ENCODE results near the gene PLIN4.

PLIN4 gene

DNA sequence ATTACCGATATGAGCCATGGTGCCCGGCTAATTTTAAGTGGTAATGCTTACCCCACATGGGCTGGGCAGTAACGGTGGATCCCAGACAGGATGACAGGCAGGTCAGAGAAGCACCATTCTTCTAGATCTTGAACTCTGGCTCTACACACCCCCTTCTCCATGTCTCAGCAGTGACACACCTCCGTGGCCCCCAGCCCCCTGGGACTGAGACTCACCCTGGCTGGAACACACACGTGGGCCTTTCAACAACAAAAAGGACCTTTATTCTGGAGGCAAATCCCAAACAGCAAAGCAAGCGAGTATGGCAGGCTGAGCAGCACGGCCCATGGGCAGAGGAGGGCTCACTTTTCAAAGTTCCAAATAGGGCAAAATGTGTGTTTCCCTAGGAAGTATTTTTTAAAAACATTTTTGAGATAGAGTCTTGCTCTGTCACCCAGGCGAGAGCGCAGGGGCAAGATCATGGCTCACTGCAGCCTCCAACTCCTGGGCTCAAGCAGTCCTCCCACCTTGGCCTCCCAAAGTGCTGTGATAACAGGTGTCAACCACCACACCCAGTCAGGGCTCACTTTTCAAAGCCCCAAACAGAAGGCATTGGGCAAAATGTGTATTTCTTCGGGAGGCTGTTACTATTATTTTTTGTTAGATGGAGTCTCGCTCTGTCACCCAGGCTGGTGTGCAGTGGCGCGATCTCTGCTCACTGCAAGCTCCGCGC lies 4.2 kb upstream of the PLIN4 start:
- no peak for DNase-seq (ENCODE audit: low read depth)
- TF ChIP-seq, protein P1, sequence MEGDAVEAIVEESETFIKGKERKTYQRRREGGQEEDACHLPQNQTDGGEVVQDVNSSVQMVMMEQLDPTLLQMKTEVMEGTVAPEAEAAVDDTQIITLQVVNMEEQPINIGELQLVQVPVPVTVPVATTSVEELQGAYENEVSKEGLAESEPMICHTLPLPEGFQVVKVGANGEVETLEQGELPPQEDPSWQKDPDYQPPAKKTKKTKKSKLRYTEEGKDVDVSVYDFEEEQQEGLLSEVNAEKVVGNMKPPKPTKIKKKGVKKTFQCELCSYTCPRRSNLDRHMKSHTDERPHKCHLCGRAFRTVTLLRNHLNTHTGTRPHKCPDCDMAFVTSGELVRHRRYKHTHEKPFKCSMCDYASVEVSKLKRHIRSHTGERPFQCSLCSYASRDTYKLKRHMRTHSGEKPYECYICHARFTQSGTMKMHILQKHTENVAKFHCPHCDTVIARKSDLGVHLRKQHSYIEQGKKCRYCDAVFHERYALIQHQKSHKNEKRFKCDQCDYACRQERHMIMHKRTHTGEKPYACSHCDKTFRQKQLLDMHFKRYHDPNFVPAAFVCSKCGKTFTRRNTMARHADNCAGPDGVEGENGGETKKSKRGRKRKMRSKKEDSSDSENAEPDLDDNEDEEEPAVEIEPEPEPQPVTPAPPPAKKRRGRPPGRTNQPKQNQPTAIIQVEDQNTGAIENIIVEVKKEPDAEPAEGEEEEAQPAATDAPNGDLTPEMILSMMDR (IDR thresholded peaks at IDR 0.05; ENCODE audit: low read depth, low read length, missing control alignments), result no peak
- H3K4me3 ChIP-seq (ENCODE audit: low read depth, low read length), result no peak overlapping the region

DNA sequence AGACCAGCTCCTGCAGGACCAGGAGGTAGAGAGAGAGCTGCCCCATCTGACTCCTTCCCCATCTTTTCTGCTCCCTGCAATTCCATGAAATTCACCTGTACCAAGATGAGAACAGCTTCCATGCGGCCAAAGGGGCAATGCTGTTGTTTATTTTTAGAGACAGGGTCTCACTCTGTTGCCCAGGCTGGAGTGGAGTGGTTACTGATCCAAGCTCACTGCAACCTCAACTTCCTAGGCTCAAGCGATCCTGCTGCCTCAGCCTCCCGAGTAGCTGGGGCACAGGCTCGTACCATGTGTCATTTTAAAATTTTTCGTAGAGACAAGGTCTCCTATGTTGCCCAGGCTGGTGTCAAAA lies 3.6 kb upstream of the PLIN4 start:
- no peak overlapping the region for H3K4me3 ChIP-seq (ENCODE audit: low read depth, low read length)
- DNase-seq (ENCODE audit: low read depth), result no peak
- TF ChIP-seq, protein P1 (IDR thresholded peaks at IDR 0.05; ENCODE audit: low read depth, low read length, missing control alignments), result no peak

DNA sequence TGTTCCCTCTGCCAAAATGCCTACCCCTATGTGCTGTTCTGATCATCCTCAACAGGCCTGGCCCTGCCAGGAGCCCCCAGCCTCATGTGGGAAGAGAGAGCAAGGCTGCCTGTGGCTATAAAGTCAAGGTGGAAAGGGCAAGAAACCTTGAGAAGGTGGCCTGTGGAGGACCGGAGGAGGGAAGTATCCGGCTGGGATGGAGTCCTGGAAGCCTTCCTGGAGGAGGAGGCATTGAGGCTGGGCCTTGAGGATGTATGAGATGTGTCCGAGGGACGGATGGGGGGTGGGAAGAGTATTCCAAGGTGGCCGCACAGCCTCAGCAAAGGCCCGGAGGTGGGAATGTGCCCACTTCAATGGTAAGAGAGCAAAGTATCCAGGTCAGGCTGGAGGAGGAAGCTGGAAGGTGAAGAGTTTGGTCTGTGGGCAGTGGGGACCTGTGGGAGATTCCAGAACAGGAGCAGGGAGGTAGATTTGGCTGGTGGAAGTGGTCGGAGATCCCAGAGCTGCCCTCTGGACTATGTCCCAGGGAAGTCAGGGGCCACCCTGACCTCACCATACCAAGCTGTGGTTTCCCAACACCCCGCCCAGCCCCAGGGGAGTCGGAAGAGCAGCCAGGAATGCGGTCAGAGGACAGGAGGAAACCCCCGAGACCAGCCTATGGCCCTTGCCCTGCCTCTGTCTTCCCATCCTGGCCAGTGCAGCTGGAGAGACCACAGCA lies 3.0 kb upstream of the PLIN4 start:
- H3K4me3 ChIP-seq (ENCODE audit: low read depth, low read length), result no peak overlapping the region
- DNase-seq (ENCODE audit: low read depth), result no peak
- TF ChIP-seq, protein P1 (IDR thresholded peaks at IDR 0.05; ENCODE audit: low read depth, low read length, missing control alignments), result no peak

GRCh38 chr19:4519521-4520277 lies 1.4 kb upstream of the PLIN4 start:
- DNase-seq (ENCODE audit: low read depth), result no peak
- TF ChIP-seq, protein P1 (IDR thresholded peaks at IDR 0.05; ENCODE audit: low read depth, low read length, missing control alignments), result no peak
- no peak overlapping the region for H3K4me3 ChIP-seq (ENCODE audit: low read depth, low read length)

DNA sequence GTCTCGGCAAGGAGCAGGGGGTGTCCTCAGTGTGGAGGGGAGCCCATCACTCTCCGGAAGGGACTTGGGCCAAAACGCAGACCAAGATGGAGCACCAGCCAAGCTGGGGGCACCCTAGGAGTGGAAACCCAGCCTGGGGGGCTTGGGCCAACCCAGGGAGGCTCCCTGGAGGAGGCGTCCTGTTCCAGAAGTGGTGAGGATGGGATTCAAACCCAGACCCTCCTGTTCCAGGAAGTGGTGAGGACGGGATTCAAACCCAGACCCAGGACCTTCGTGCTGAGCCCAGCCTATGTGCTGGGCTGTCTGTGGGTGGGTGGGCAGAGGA lies 848 bp upstream of the PLIN4 start:
- TF ChIP-seq, protein P1 (IDR thresholded peaks at IDR 0.05; ENCODE audit: low read depth, low read length, missing control alignments), result no peak
- no peak overlapping the region for H3K4me3 ChIP-seq (ENCODE audit: low read depth, low read length)
- DNase-seq (ENCODE audit: low read depth), result no peak

DNA sequence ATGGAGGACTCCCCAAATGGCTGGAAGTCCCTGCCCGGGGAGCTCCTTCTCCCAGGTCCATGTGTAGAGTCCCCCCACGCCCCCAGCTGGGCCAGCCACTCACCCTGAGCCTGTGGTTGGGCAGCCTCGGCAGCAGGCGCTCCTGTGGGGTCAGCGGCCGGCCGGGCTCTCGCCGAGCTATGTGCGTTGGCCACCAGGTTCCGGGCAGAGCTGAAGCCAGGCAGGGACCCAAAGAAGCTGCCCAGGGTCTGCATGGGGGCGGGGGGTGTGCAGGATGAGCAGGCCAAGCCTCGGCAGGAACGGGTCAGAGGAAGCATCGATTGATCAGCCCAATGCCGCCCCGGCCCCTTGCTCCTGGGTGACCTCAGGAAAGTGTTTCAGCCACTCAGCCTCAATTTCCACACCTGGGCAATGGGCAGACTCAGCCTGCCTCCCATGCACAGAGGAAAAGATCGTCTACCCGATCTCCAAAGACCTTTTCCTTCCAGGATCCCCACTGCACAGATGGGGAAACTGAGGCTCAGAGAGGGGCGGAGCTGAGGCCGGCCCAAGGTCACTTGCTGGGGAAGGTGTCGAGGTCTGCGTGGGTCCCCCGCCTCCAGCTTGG lies 732 bp downstream of the PLIN4 start:
- TF ChIP-seq, protein P1 (IDR thresholded peaks at IDR 0.05; ENCODE audit: low read depth, low read length, missing control alignments), result no peak
- no peak overlapping the region for H3K4me3 ChIP-seq (ENCODE audit: low read depth, low read length)
- DNase-seq (ENCODE audit: low read depth), result no peak

Data from GM12864 (cell line).